Pancreas (tissue), 10 donors: ENCODE data around the gene CSTPP1. TPM values are rescaled to one million over a fixed set of nuclear protein-coding genes. Genes with fewer than 3 reads are reported as not detected.

Source experiments
- ATAC-seq, 4 donors: fragments of 200-7000 bp; cut with Tn5 transposase; one replicate each; pipeline versions ENCODE4 v1.8.0 to v1.9.1; 2020; ENCODE audit warnings: mild to moderate bottlenecking in 4 of 4, moderate library complexity in 4 of 4
- DNase-seq, 6 donors: peaks; one replicate each; pipeline ENCODE4 v3.0.0-alpha.2; 2020
- FAIRE-seq: peaks from 2 replicates; lab custom pipeline; 2012; peaks lifted over from hg19 to GRCh38; lab: Jason Lieb, UNC
- H3K27ac ChIP-seq, 4 donors: fragments of 200-600 bp; sonication (generic); 1 replicate in 3 of 4; 2 replicates in 1 of 4; pipeline versions ENCODE4 v1.5.0 to v1.8.0; 2020
- H3K27me3 ChIP-seq, 4 donors: fragments of 200-600 bp; one replicate each; pipeline ENCODE4 v1.8.0; 2021
- H3K36me3 ChIP-seq, 3 donors: fragments of 200-600 bp; sonication (generic) in 1 of 3; one replicate each; pipeline versions ENCODE4 v1.5.0 to v1.8.0; 2020 to 2021
- H3K4me1 ChIP-seq, 3 donors: fragments of 200-600 bp; one replicate each; pipeline ENCODE4 v1.8.0; 2021
- H3K4me3 ChIP-seq, 4 donors: fragments of 200-600 bp; sonication (generic) in 2 of 4; one replicate each; pipeline versions ENCODE4 v1.5.0 to v1.8.0; 2020 to 2021
- H3K9me3 ChIP-seq, 4 donors: fragments of 200-600 bp; one replicate each; pipeline ENCODE4 v1.8.0; 2021
- CTCF ChIP-seq, 4 donors: fragments of 200-600 bp; sonication (generic) in 3 of 4; IDR thresholded peaks; one replicate each; pipeline versions ENCODE4 v1.5.0 to v1.8.0; 2021; ENCODE audit warnings: antibody characterized with exemption in 4 of 4
- WGBS, 2 donors: extraction: QIAGEN DNeasy Blood & Tissue Kit; methylation state at CpG; one replicate each; pipeline ENCODE4 v1.1.7; 2013; 5-methylcytosine and 5-hydroxymethylcytosine counted together
- intact Hi-C, 3 donors: fragments of 100-400 bp; cut with DNase I; formaldehyde crosslinking; loops; one replicate each; pipeline versions ENCODE4 v1.11.1 to v1.14.2; 2022
- polyA plus RNA-seq, 2 donors: library from polyadenylated mRNA; stranded (reverse); fragments of 200-250 nt; gene quantifications; one replicate each; pipeline ENCODE4 v1.2.3, GENCODE V29; 2013
- total RNA-seq, 6 donors: library from RNA; stranded (reverse); fragmentation: NEBNext Ultra II Directional in 4 of 6; extraction: Animal tissue kit (Norgen Biotek cat#: 25700) in 4 of 6; gene quantifications; one replicate each; pipeline versions ENCODE4 v1.2.1 to v1.2.4, GENCODE V29; 2021 to 2023
- donor health status: healthy with polysubstance abuse.
- donor health status: DM: no; HTN: no; CAD: no; lungs with moderate emphysema.
- donor health status: DM: no; HTN: no; CAD: no.
- donor health status: control.
- donor health status: control.
- donor health status: Bipolar disorder and iron deficiency.
- donor health status: DM: yes; HTN: yes; CAD: no.
- donor health status: DM: no; HTN: no; CAD: no.
- donor health status: DM: no; HTN: no; CAD: no.
- donor health status: DM: yes; HTN: yes; CAD: no.

The CSTPP1 gene
- total and polyA plus RNA-seq, 8 donors = 9.7 to 23.6 (median 14.0) TPM

DNA sequence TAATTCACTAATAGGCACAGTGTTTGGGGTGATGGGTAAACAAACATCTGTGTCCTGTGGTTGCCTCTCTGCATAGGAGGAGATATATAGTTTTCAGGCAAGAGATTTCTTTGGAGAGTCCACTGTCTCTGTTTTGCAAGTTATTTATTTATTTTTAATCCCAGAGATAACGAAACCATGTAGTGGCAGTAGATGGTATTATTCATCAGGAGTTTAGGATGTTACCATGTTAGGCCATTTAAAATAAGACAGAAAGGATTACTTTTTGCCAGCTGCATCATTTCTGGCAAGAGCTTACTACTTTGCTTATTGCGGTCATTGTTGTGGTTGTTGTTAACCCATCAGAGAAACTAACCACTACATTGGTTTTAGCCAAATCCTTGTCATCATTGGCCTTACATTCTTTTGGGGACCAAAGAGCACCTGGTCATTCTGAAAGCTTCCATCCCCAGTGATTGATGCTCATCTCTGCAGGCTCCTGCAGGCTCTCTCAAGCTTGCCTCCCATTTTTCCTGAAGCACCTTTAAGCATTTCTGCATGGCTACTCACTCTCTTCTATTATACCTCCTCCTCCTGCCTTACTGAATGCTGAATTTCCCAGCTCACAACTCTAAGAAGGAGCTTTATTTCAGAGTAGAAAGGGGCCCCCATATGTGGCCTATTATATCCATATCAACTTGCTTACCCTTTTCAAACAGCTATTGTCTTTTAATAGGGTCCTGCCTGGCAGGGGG lies 84.4 kb downstream of the CSTPP1 start:
- Histone ChIP-seq H3K4me1 (no peaks in the 10 kb centered on the region), H3K9me3 (no peaks in the 10 kb centered on the region), H3K27me3 (no peaks in the 10 kb centered on the region), H3K27ac (no peak overlapping the region), H3K36me3 (no peaks in the 10 kb centered on the region), H3K4me3 (no peak overlapping the region)
- no peak for DNase-seq
- intact Hi-C loops = no loop called here
- no peak for TF ChIP-seq CTCF (IDR thresholded peaks at IDR 0.05)
- 96 to 98% methylated on average over 2 of the region's 2 CpGs for WGBS, 2 donors
- ATAC-seq = no peak
- FAIRE-seq = no peak

DNA sequence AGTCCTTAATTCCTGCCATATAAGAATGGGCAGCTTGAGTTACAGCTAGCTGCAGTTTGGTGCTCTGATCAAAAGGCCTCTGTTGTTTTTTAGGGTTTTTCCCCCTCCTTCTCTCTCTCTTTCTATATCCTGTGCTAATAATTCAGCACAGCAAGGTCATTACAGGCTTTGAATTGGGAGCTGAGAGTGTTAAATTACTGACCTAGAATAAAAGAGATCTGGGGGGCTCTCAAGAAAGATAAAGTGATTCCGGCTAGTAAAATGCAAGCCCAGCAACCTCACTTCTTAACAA lies 84.9 kb downstream of the CSTPP1 start:
- intact Hi-C loops = no loop called here
- Histone ChIP-seq H3K36me3 (no peaks in the 10 kb centered on the region), H3K9me3 (no peaks in the 10 kb centered on the region), H3K4me1 (no peaks in the 10 kb centered on the region), H3K27ac (no peak overlapping the region), H3K4me3 (no peak overlapping the region), H3K27me3 (no peaks in the 10 kb centered on the region)
- ATAC-seq (no peak), DNase-seq (no peak), FAIRE-seq (no peak)
- no peak for TF ChIP-seq CTCF (IDR thresholded peaks at IDR 0.05)
- 92 to 100% methylated on average over 1 of the region's 1 CpG for WGBS, 2 donors

- no peak for TF ChIP-seq CTCF (IDR thresholded peaks at IDR 0.05)
- FAIRE-seq (no peak), ATAC-seq (no peak), DNase-seq (no peak)
- no peaks in the 10 kb centered on the region for H3K36me3 ChIP-seq
- intact Hi-C loops = no loop called here
- H3K4me3 ChIP-seq = no peak overlapping the region
- H3K4me1 ChIP-seq = no peaks in the 10 kb centered on the region
- 98 to 100% methylated on average over 1 of the region's 1 CpG for WGBS, 2 donors
- no peaks in the 10 kb centered on the region for H3K27me3 ChIP-seq
- H3K27ac ChIP-seq = no peak overlapping the region
- no peaks in the 10 kb centered on the region for H3K9me3 ChIP-seq
Measured at GRCh38 chr11:47021965-47022364, 85.4 kb downstream of the CSTPP1 start.

GRCh38 chr11:47028195-47029093 lies 91.9 kb downstream of the CSTPP1 start:
- H3K36me3 ChIP-seq = no peaks in the 10 kb centered on the region
- TF ChIP-seq CTCF (IDR thresholded peaks at IDR 0.05) = no peak
- DNase-seq (no peak), ATAC-seq (no peak), FAIRE-seq (no peak)
- H3K9me3 ChIP-seq = no peaks in the 10 kb centered on the region
- H3K4me3 ChIP-seq = no peak overlapping the region
- intact Hi-C loops = no loop called here
- H3K27ac ChIP-seq = no peak overlapping the region
- H3K4me1 ChIP-seq = no peaks in the 10 kb centered on the region
- H3K27me3 ChIP-seq = no peaks in the 10 kb centered on the region
- 82 to 92% methylated on average over 9 of the region's 9 CpGs for WGBS, 2 donors

DNA sequence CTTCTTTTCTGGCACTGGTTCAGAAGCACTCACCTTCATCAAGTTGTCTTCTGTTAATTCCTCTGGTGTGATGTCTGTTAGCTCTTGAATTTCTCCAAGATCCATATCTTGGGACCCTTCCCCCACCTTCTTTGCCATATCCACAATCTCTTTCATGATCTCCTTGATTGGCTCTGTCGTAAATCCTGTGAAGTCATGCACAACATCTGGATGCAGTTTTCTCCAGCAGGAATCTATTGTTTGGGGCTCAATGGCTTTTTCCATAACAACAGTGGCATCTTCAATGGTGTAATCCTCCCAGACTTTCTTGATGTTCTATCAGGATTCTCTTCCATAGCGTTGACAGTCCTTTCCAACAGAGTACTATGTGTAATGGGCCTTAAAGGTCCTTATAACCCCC lies 96.9 kb downstream of the CSTPP1 start:
- FAIRE-seq = no peak
- WGBS, 2 donors = 95 to 96% methylated on average over 2 of the region's 2 CpGs
- intact Hi-C loops = no loop called here
- Histone ChIP-seq H3K9me3 (no peaks in the 10 kb centered on the region), H3K27ac (no peak overlapping the region), H3K4me3 (no peak overlapping the region), H3K36me3 (no peaks in the 10 kb centered on the region), H3K4me1 (no peaks in the 10 kb centered on the region), H3K27me3 (no peaks in the 10 kb centered on the region)
- ATAC-seq = no peak
- DNase-seq = no peak
- TF ChIP-seq CTCF (IDR thresholded peaks at IDR 0.05) = no peak
